Head of caudate nucleus (tissue), 42 donors: ENCODE measurements around the gene MEGF9.
A peak's percentile ranks its signal among the peaks of the same experiment; 100 is the strongest.
"Not testable (repeated sequence)": the region's sequence is repeated elsewhere in the genome, so short reads cannot be mapped to it uniquely, and the experiment has no call there.

ENCODE experiments used
- DNase-seq, 42 donors: peaks; one replicate each; pipeline versions ENCODE4 v3.0.0 to v3.0.0-alpha.2; 2020 to 2021; ENCODE audit warnings: mixed read lengths in 7 of 42
- intact Hi-C: fragments of 100-400 bp; cut with DNase I; formaldehyde crosslinking; loops from one replicate; pipeline ENCODE4 v1.15.0; 2022

Gene MEGF9

GRCh38 chr9:120714088-120714845, at the start of gene MEGF9:
MEGF9 (minus strand) TSS chr9:120714470; CDS start chr9:120714358, 112 bp downstream.
- peak; percentile 98 to 100 (median 100) for DNase-seq
- intact Hi-C loops, result loop anchor here (5.0 kb wide), 1 partner anchor 92 kb away; no protein-coding TSS in a partner anchor

DNA sequence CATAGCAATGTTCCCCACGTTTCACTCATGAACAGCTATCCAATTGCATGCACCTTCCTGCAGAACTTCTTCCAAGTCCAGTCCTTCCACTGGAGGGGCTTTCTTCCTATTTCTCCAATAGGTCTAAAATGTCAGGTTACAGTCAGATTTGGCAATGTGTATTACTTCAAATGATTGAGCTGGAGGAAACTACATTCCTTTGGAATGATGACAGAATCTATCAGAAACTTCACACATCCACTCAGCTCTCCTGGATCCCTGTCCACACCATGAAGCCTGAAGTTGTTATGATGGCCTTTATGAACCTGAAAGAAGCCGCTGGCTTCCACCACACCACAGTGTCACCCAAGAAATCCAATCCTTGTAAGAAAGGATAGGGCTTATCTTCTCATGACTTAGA, 46.7 kb upstream of the MEGF9 start:
- DNase-seq, result no peak
- intact Hi-C loops, result no loop called here

DNA sequence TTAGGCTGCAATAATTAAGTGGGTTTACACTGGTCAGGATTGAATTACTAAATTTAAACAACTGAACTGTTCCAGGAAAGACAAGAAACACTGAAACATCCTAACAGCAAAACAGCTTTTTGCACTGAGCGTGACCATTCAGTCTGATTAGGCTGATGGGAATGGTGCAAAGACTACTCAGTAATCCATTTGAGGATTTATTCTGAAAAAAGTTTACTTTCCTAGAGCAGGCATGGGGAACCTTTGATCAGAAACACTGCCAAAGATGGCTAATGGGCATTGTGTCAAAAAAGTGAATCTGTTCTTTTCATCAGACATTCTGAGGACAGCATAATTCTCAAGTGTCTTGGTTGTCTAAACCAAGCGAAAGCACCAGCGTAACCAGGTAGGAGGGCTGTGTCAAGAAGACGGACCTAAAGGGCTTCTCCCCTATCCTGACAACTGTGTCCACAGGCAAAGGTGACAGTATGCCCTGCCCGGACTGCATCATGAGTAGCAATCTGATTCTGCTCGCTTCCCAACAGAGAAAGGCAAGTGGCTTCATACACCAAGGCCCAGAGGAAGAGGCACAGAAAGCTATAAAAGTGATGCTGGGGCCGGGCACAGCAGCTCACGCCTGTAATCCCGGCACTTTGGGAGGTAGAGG, 45.6 kb upstream of the MEGF9 start:
- no peak for DNase-seq
- intact Hi-C loops, result loop anchor here (5.0 kb wide), 1 partner anchor 177 kb away; no protein-coding TSS in a partner anchor

DNA sequence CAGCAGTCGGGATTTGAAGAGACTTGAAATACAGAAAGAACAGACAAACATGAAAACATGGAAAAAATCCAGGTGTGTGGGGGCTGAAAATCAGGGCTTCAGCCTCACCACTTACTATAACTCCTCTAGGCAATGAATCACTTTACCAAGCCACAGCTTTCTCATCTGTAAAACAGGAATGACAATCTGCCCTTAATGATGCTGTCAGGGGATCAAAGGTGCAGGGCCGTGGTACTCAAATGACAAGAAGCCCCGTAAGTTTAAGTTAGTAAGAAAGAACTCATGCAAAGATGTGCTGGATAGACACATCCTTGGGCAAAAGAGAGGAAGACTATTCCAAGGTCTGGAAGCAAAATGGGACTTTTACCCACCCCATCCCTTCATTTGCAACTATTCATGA, 44.3 kb upstream of the MEGF9 start:
- intact Hi-C loops, result loop anchor here (5.0 kb wide), 1 partner anchor 179 kb away; no protein-coding TSS in a partner anchor
- no peak for DNase-seq

GRCh38 chr9:120757026-120757913, 43.0 kb upstream of the MEGF9 start:
- intact Hi-C loops, result loop anchor here (5.0 kb wide), 1 partner anchor 180 kb away; no protein-coding TSS in a partner anchor
- DNase-seq, result no peak

DNA sequence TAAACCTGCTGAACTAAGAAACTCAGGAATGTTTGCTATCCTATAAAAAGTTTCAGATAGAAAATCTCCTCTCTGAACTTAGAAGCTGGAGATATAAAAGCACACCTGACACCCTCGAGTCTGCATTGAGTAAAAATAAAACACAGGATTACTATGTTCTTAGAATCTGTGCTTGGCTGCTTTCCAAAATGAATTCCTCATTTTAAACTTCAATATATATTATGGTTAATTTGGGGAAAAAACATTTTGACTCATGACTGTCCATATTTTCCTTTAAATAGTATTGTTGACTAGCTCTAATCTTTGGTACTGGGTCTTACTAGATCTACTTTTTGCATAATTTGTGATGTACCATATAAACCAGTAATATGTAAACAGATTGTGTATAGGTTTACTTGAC, 42.3 kb upstream of the MEGF9 start:
- DNase-seq, result no peak
- intact Hi-C loops, result loop anchor here (5.0 kb wide), 1 partner anchor 181 kb away; no protein-coding TSS in a partner anchor

- intact Hi-C loops, result loop anchor here (5.0 kb wide), 1 partner anchor 181 kb away; no protein-coding TSS in a partner anchor
- DNase-seq, result peak in 37 of 42 donors; percentile 28 to 89 (median 69)
These were observed 41.7 kb upstream of the MEGF9 start for GRCh38 chr9:120755810-120756434.

DNA sequence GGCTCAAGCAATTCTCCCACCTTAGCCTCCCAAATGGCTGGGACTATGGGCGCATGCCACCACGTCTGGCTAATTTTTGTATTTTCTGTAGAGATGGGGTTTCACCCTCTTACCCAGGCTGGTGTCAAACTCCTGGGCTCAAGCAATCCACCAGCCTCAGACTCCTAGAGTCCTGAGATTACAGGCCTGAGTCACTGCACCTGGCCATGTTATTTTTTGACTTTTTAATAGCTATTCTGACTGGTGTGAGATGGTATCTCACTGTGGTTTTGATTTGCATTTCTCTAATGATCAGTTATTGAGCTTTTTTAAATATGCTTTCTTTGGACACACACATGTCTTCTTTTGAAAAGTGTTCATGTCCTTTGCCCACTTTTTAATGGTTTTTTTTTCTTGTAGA, 40.8 kb upstream of the MEGF9 start:
- intact Hi-C loops, result loop anchor here (5.0 kb wide), 1 partner anchor 182 kb away; no protein-coding TSS in a partner anchor
- no peak for DNase-seq

DNA sequence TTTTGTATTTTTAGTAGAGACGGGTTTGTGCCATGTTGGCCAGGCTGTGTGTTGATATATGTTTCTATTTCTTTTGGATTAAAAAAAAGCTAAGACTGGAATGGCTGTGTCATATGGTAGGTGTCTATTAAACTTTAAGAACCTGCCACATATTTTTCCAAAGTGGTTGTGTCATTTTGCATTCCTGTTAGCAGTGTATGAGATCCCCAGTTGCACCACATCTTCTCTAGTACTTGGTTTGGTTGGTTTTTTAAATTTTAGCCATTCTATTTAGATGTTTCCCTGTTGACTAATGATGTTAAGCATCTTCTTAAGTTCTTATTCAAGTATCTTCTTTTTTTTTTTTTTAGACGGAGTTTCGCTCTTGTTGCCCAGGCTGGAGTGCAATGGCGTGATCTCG, 36.2 kb upstream of the MEGF9 start:
- intact Hi-C loops, result no loop called here
- no peak for DNase-seq

GRCh38 chr9:120746366-120746765, 32.1 kb upstream of the MEGF9 start:
- intact Hi-C loops, DNase-seq: not testable (repeated sequence)

- intact Hi-C loops, result no loop called here
- no peak for DNase-seq
These were observed 31.0 kb upstream of the MEGF9 start for GRCh38 chr9:120745278-120745677.

DNA sequence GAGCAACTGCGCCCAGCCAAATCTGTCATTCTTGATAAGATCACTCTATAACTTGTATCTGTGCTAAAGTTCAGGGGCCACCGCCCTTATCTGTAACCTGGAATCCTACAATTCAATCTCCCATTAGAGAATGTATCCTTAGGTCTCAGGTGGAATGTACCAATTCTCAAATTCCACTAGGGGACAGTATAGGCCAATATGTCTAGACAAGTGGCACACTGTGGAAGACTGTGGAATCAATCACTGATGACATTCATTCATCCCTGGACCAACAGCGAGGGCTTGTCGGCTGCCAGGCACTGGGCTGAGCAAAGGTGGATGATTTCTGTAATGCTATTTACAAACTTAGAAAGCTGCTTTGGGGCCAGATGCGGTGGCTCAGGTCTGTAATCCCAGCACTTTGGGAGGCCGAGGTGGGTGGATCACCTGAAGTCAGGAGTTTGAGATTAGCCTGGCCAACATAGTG, 28.7 kb upstream of the MEGF9 start:
- DNase-seq, result no peak
- intact Hi-C loops, result no loop called here

DNA sequence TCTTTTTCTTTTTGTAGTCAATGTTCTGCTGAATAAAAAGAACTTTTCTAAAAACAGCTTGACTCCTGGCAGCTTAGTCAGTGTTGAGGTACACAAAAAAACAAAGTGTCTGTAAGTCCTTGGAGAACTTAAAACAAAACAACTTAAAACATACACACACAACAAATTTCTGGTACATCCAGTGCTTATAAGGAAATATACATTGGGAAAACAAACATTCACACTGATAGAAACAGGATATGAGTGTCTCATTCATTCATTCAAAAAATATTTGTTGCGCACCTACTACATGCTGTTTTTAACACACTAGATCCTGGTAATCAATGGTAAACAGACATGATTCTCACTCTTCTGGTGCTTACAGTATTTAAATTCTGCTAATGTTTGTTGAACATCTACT, 27.4 kb upstream of the MEGF9 start:
- no peak for DNase-seq
- intact Hi-C loops, result no loop called here

DNA sequence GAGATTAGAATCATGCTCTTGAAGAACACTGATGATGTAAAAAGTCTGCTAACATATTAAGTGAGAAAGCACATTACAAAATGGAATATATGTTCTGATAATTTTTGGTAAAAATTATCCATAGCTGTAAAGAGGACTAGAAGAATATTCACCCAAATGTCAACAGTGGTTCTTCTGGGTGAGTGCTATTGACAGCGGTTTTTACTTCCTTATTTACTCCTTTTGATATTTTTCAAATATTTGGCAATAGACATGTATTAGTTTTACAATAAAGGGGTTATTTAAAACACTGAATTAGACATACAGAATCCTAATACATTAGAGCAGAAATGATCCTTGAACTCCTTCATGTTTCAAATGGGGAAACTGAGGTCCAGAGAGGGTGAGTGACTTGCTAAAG, 26.9 kb upstream of the MEGF9 start:
- intact Hi-C loops, result no loop called here
- no peak for DNase-seq

- intact Hi-C loops, result no loop called here
- DNase-seq, result no peak
These were observed 25.9 kb upstream of the MEGF9 start for GRCh38 chr9:120740132-120740531.

GRCh38 chr9:120737416-120738165, 23.3 kb upstream of the MEGF9 start:
- DNase-seq, result no peak
- intact Hi-C loops, result no loop called here

DNA sequence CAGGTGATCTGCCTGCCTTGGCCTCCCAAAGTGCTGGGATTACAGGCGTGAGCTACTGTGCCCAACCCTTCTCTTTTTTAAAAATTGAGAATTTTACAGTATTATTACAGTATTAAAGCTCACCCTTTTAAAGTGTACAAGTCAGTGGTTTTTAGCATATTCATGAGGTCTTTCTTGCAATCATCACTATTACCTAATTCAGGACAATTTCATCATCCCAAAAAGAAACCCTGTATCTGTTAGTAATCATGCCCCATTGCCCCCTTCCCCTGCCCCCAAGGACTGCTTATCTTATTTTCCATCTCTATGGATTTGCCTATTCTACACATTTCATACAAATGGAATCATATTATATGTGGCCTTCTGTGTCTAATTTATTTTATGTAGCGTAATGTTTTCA, 22.6 kb upstream of the MEGF9 start:
- intact Hi-C loops, result no loop called here
- DNase-seq, result no peak
